Activated CD4-positive, alpha-beta T cell treated with anti-CD3 and anti-CD28 coated beads for 48 hours (primary cell): ENCODE data around the gene CNTF.

Experiments used
- DNase-seq: peaks from one replicate; pipeline ENCODE4 v3.0.0-alpha.2; 2020

CNTF gene

GRCh38 chr11:58622344-58622743 lies at the start of gene CNTF:
CNTF (plus strand) TSS chr11:58622665; CDS start chr11:58622753, 88 bp downstream.
- DNase-seq, result no peak

- DNase-seq, result peak; percentile 14
Measured at GRCh38 chr11:58572906-58573305, 49.6 kb upstream of the CNTF start.

- peak; percentile 81 for DNase-seq
Measured at GRCh38 chr11:58573451-58574104, 48.9 kb upstream of the CNTF start.

- DNase-seq, result no peak
Measured at GRCh38 chr11:58574881-58575280, 47.6 kb upstream of the CNTF start.

- peak; percentile 50 for DNase-seq
Measured at GRCh38 chr11:58575377-58576020, 47.0 kb upstream of the CNTF start, which contains the start of gene LPXN. LPXN (minus strand) TSS chr11:58575856; CDS start chr11:58575772, 84 bp downstream.

GRCh38 chr11:58576887-58577471 lies 45.5 kb upstream of the CNTF start:
- DNase-seq, result peak; percentile 27

GRCh38 chr11:58577555-58578135 lies 44.8 kb upstream of the CNTF start:
- peak; percentile 83 for DNase-seq

GRCh38 chr11:58578136-58578634 lies 44.3 kb upstream of the CNTF start:
- peak; percentile 94 for DNase-seq

GRCh38 chr11:58578635-58579191 lies 43.8 kb upstream of the CNTF start, which contains the start of gene ZFP91:
ZFP91 (plus strand) TSS chr11:58579063; CDS start chr11:58579282, 219 bp downstream.
- DNase-seq, result peak; percentile 97

- peak; percentile 94 for DNase-seq
Measured at GRCh38 chr11:58579192-58580129, 43.0 kb upstream of the CNTF start.

- DNase-seq, result no peak
Measured at GRCh38 chr11:58580311-58580710, 42.2 kb upstream of the CNTF start.

GRCh38 chr11:58582437-58582836 lies 40.0 kb upstream of the CNTF start:
- DNase-seq, result no peak

GRCh38 chr11:58586998-58587397 lies 35.5 kb upstream of the CNTF start:
- no peak for DNase-seq

GRCh38 chr11:58591659-58592058 lies 30.8 kb upstream of the CNTF start:
- no peak for DNase-seq

GRCh38 chr11:58592760-58593472 lies 29.5 kb upstream of the CNTF start:
- DNase-seq, result peak; percentile 76

GRCh38 chr11:58594826-58595225 lies 27.6 kb upstream of the CNTF start:
- DNase-seq, result no peak

- no peak for DNase-seq
Measured at GRCh38 chr11:58596621-58597020, 25.8 kb upstream of the CNTF start.

- DNase-seq, result no peak
Measured at GRCh38 chr11:58597486-58598144, 24.9 kb upstream of the CNTF start.

GRCh38 chr11:58600510-58600909 lies 22.0 kb upstream of the CNTF start:
- DNase-seq, result no peak

- no peak for DNase-seq
Measured at GRCh38 chr11:58606930-58607714, 15.3 kb upstream of the CNTF start.
